Body of pancreas (tissue), 4 donors: ENCODE measurements around the gene DENND4B. TPM values are rescaled to one million over a fixed set of nuclear protein-coding genes. Genes with fewer than 3 reads are reported as not detected.
"Not testable (repeated sequence)": the region's sequence is repeated elsewhere in the genome, so short reads cannot be mapped to it uniquely, and the experiment has no call there.

ENCODE experiments used
- ATAC-seq: fragments of 150-250 bp; one replicate; pipeline ENCODE4 v1.9.1; 2016
- DNase-seq, 4 donors: peaks; one replicate each; pipeline ENCODE4 v3.0.0-alpha.2; 2019
- H3K27ac ChIP-seq, 4 donors: fragments of 200-600 bp; sonication (generic); 1 replicate in 3 of 4; 2 replicates in 1 of 4; pipeline versions ENCODE4 v1.5.1 to v1.6.1; 2016 to 2019; ENCODE audit warnings: mild to moderate bottlenecking in 1 of 4, mixed read lengths in 1 of 4, moderate library complexity in 1 of 4
- H3K27me3 ChIP-seq, 2 donors: fragments of 200-600 bp; sonication (generic); one replicate each; pipeline ENCODE4 v1.6.0; 2016; ENCODE audit warnings: mild to moderate bottlenecking in 1 of 2
- H3K36me3 ChIP-seq, 2 donors: fragments of 200-600 bp; sonication (generic); replicated peaks in 1 of 2; 2 replicates each; pipeline ENCODE4 v1.5.1; 2016; ENCODE audit warnings: low read depth in 2 of 2; ENCODE audit not compliant: insufficient read depth in 1 of 2
- H3K4me1 ChIP-seq: fragments of 200-600 bp; sonication (generic); one replicate; pipeline ENCODE4 v1.6.0; 2016
- H3K4me3 ChIP-seq, 2 donors: fragments of 200-600 bp; sonication (generic); 1 replicate in 1 of 2; 2 replicates in 1 of 2; pipeline ENCODE4 v1.5.1; 2016 to 2019
- H3K9me3 ChIP-seq, 3 donors: fragments of 200-600 bp; sonication (generic); 1 replicate in 2 of 3; 2 replicates in 1 of 3; pipeline ENCODE4 v1.5.1; 2016
- POLR2A ChIP-seq, 3 donors: fragments of 450-650 bp; IDR thresholded peaks; one replicate each; pipeline ENCODE4 v1.6.1; 2016; ENCODE audit warnings: antibody characterized with exemption in 3 of 3, mild to moderate bottlenecking in 2 of 3
- WGBS, 2 donors: methylation state at CpG; one replicate each; pipeline ENCODE4 v1.1.5; 2017; 5-methylcytosine and 5-hydroxymethylcytosine counted together
- intact Hi-C: fragments of 100-400 bp; cut with DNase I; formaldehyde crosslinking; loops from one replicate; pipeline ENCODE4 v1.15.1; 2023
- total RNA-seq, 2 donors: library from RNA; depleted of rRNA; stranded (reverse); fragments of >200 nt; gene quantifications; one replicate each; pipeline ENCODE4 v1.1.0, GENCODE V29; 2016
- TF ChIP-seq, protein P1 (sequence below), 7 experiments: fragments of 450-650 bp in 4 of 7; fragments of 200-600 bp in 3 of 7; sonication (generic) in 3 of 7; IDR thresholded peaks; one replicate each; pipeline ENCODE4 v1.5.1; 2016 to 2019; ENCODE audit warnings: antibody characterized with exemption in 7 of 7

Gene DENND4B
- total RNA-seq, 2 donors from 2014 or later: 33.2 to 54.7 TPM

DNA sequence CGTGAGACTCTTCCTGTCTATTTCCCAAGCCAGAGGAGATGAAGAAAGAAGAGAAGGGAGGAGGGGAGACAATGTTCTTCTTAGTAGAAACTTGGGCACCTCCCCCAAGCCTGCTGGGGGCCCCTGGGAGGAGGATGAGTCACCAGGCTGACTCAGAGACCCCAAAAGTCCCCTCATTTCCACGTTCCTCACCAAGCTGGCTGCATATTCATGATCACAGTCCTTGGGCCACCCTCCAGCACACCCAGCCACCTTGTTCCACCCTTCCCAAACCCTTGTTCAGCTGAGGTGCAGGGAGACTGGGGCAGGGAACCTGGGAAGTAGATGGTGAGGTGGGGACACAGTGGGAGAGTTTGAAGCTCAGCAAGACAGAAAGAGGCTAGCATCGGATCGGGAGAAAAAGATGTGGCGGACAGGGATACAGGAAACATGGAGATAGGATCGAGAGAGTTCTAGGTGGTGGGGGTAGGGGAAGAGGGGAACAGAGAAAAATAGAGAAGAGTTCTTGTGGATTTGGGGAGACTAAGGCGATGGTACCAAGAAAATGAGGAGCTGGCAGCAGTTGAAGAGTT lies 38.9 kb upstream of the DENND4B start:
- Histone ChIP-seq H3K9me3 (no peaks in the 10 kb centered on the region), H3K4me3 (peak overlapping the region; percentile 24 to 36), H3K4me1 (peaks cover 30% of the 10 kb centered on the region), H3K27me3 (no peaks in the 10 kb centered on the region), H3K27ac (peak overlapping the region in 3 of 4 donors; percentile 67 to 93 (median 79)), H3K36me3 (no peaks in the 10 kb centered on the region)
- TF ChIP-seq POLR2A (IDR thresholded peaks at IDR 0.05): no peak
- TF ChIP-seq, protein P1, sequence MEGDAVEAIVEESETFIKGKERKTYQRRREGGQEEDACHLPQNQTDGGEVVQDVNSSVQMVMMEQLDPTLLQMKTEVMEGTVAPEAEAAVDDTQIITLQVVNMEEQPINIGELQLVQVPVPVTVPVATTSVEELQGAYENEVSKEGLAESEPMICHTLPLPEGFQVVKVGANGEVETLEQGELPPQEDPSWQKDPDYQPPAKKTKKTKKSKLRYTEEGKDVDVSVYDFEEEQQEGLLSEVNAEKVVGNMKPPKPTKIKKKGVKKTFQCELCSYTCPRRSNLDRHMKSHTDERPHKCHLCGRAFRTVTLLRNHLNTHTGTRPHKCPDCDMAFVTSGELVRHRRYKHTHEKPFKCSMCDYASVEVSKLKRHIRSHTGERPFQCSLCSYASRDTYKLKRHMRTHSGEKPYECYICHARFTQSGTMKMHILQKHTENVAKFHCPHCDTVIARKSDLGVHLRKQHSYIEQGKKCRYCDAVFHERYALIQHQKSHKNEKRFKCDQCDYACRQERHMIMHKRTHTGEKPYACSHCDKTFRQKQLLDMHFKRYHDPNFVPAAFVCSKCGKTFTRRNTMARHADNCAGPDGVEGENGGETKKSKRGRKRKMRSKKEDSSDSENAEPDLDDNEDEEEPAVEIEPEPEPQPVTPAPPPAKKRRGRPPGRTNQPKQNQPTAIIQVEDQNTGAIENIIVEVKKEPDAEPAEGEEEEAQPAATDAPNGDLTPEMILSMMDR (IDR thresholded peaks at IDR 0.05): no peak
- ATAC-seq: no peak
- peak in 2 of 4 donors; percentile 31 to 45 for DNase-seq
- 8 to 12% methylated on average over 7 of the region's 7 CpGs for WGBS, 2 donors
- intact Hi-C loops: no loop called here

DNA sequence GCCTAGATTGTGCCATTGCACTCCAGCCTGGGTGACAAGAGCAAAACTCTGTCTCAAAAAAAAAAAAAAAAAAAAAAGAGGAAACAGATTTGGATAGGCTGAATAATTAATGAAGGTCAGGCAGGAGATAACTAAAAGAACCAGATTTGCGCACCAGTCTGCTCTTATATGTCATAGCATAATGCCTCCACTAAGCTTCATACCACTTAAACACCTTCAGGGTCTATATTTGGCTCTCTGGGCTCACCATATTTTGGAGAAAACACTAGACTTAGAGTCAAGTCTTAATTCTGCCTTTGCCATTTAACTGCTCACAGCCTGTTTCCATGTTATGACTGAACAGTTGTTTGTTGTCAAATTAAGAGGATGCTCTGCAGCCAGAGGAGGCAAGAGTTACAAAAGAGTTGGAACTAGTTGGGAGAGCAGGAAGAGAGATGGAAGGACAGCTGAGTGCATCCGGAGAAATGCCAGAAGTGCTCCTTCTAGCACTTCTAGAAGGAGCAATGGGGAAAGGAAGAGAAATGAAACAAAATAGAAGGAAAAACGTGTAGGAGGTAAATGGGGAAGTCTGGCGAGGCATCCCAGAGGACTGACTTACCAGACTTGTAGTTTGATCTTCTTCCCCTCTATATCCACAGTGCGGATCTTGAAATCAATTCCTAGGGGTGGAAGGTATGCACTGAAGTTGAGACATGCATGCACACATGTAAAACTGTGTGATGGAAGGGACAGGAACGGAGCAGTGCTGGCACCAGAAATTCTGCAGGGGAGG lies 37.8 kb upstream of the DENND4B start:
- TF ChIP-seq, protein P1 (IDR thresholded peaks at IDR 0.05): no peak
- TF ChIP-seq POLR2A (IDR thresholded peaks at IDR 0.05): no peak
- intact Hi-C loops: loop anchor here (5.0 kb wide), 1 partner anchor 192 kb away; no protein-coding TSS in a partner anchor
- ATAC-seq: no peak
- no peaks in the 10 kb centered on the region for H3K36me3 ChIP-seq
- peak overlapping the region in 2 of 4 donors; percentile 67 to 93 for H3K27ac ChIP-seq
- H3K9me3 ChIP-seq: no peaks in the 10 kb centered on the region
- no peak overlapping the region for H3K4me3 ChIP-seq
- no peaks in the 10 kb centered on the region for H3K27me3 ChIP-seq
- peaks cover 25% of the 10 kb centered on the region for H3K4me1 ChIP-seq
- DNase-seq: no peak
- WGBS, 2 donors: 67 to 76% methylated on average over 6 of the region's 6 CpGs

DNA sequence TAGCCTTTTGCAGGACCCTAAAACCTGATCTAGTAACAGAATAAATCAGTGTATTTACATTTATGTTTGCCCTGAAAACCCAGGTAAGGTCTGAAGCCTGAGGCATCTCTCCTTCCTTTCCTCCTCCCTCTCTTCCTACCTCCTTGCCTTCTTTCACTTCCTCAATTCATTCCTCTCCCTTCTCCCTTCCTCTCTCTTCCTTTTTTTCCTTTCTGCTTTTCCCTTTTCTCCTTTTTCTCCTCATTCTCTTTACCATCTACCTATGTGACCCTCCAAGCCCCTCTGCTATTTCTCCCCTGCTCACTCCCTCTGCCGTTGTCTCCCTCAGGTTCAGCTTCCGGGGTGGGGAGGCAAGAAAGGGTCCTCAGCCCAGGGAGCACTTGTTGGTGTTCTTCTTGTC lies 35.2 kb upstream of the DENND4B start:
- intact Hi-C loops: loop anchor here (5.0 kb wide), 1 partner anchor 189 kb away; no protein-coding TSS in a partner anchor
- DNase-seq, H3K4me3 ChIP-seq, H3K27me3 ChIP-seq, ATAC-seq, H3K36me3 ChIP-seq, H3K9me3 ChIP-seq, H3K27ac ChIP-seq: not testable (repeated sequence)
- 94 to 97% methylated on average over 2 of the region's 2 CpGs for WGBS, 2 donors
- H3K4me1 ChIP-seq: peaks cover 30% of the 10 kb centered on the region

DNA sequence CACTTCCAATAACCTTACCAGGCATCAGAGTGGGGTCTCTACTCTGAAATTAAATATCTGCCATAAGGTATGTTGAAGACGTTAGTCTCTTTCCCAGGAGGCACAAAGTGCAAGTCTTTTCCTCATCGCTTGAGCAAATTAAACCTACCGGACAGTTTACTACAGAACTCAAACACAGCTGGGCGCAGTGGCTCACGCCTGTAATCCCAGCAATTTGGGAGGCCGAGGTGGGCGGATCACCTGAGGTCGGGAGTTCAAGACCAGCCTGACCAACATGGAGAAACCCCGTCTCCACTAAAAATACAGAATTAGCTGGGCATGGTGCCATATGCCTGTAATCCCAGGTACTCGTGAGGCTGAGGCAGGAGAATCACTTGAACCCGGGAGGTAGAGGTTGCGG lies 32.6 kb upstream of the DENND4B start:
- H3K27ac ChIP-seq, ATAC-seq, DNase-seq, H3K4me3 ChIP-seq, H3K36me3 ChIP-seq, H3K9me3 ChIP-seq, intact Hi-C loops, H3K27me3 ChIP-seq: not testable (repeated sequence)
- H3K4me1 ChIP-seq: peaks cover 24% of the 10 kb centered on the region
- 88 to 90% methylated on average over 12 of the region's 12 CpGs for WGBS, 2 donors

DNA sequence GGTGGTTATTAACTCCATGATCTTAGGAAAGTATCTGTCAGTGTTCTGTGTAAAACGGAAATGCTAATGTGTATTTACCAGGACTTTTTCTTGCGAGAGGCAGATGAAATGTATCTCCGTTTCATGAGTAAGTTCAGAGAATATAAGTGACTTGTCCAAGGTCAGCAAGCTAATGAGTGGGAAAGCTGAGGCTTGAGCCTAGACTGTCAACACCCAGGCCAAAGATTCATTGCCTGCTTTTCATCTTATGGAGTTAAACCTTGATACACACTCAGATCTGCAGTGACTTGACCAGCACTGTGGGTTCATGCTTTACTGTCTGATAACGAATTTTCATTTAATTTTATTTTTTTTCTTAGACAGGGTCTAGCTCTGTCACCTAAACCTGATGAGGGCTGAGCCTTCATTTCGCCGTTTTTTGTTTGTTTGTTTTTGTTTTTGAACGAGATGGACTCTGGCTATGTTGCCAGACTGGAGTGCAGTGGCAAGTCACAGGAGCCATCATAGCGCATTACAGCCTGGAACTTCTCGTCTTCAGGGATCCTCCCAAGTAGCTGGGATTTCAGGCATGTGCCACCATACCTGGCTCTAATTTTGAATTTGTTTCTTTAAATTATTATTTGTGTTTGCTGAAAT lies 31.9 kb upstream of the DENND4B start:
- Histone ChIP-seq H3K27me3 (no peaks in the 10 kb centered on the region), H3K4me3 (peak overlapping the region in 1 of 2 donors; percentile 86), H3K9me3 (no peaks in the 10 kb centered on the region), H3K27ac (peak overlapping the region; percentile 85 to 94 (median 88)), H3K4me1 (peaks cover 24% of the 10 kb centered on the region), H3K36me3 (peaks cover 7 to 12% of the 10 kb centered on the region in 2 donors)
- intact Hi-C loops: no loop called here
- DNase-seq (no peak), ATAC-seq (no peak)
- WGBS, 2 donors: 46 to 51% methylated on average over 9 of the region's 9 CpGs
- TF ChIP-seq, protein P1 (IDR thresholded peaks at IDR 0.05): no peak
- no peak for TF ChIP-seq POLR2A (IDR thresholded peaks at IDR 0.05)
